GM19455 (cell line): ENCODE data around the gene NPAS2.
A peak's percentile ranks its signal among the peaks of the same experiment; 100 is the strongest.

Experiments used
- ATAC-seq: cut with Tn5 transposase; IDR thresholded peaks from one replicate; pipeline ENCODE4 v1.9.1; 2021; ENCODE audit not compliant: unreplicated experiment

Gene NPAS2

GRCh38 chr2:100983684-100984310 is 163.9 kb downstream of the NPAS2 start:
- ATAC-seq = no peak

- ATAC-seq = no peak
Observed at GRCh38 chr2:100984892-100985307, 165.0 kb downstream of the NPAS2 start.

DNA sequence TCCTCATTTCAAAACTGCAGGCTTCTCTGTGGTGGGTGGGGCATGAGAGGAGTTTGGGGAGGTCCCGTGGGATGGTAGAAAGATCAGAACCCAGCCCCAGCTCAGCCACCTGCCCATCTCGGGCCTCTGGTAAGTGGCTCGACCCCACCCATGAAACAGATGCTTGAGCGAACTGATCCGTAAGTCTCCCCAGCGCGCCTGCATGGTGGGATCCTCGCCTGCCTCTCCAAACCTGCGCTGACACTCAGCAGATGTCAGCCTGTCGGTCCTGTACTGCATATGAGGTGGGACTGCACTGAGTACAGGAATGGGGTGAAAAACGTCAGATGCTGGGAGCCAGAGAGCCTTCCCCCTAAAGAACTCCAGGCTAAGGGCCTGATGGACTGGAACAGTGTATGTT is 166.2 kb downstream of the NPAS2 start:
- no peak for ATAC-seq

GRCh38 chr2:100987536-100987935 is 167.6 kb downstream of the NPAS2 start:
- ATAC-seq = no peak

DNA sequence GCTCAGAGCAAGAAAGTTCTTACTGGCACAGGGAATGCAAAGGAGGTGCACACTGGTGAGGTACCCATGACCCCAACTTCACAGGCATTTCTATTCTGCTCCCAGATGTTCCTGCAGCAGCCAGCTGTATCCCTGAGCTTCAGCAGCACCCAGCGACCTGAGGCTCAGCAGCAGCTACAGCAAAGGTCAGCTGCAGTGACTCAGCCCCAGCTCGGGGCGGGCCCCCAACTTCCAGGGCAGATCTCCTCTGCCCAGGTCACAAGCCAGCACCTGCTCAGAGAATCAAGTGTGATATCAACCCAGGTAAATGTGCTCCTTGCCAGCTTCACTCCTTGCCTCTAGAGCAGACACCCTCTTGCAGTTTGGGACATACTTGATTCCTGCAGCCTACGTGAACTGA is 168.0 kb downstream of the NPAS2 start:
- no peak for ATAC-seq

GRCh38 chr2:100988630-100989417 is 168.9 kb downstream of the NPAS2 start:
- no peak for ATAC-seq

- ATAC-seq = no peak
Observed at GRCh38 chr2:100989666-100990065, 169.7 kb downstream of the NPAS2 start.

GRCh38 chr2:100990166-100990565 is 170.2 kb downstream of the NPAS2 start:
- no peak for ATAC-seq

DNA sequence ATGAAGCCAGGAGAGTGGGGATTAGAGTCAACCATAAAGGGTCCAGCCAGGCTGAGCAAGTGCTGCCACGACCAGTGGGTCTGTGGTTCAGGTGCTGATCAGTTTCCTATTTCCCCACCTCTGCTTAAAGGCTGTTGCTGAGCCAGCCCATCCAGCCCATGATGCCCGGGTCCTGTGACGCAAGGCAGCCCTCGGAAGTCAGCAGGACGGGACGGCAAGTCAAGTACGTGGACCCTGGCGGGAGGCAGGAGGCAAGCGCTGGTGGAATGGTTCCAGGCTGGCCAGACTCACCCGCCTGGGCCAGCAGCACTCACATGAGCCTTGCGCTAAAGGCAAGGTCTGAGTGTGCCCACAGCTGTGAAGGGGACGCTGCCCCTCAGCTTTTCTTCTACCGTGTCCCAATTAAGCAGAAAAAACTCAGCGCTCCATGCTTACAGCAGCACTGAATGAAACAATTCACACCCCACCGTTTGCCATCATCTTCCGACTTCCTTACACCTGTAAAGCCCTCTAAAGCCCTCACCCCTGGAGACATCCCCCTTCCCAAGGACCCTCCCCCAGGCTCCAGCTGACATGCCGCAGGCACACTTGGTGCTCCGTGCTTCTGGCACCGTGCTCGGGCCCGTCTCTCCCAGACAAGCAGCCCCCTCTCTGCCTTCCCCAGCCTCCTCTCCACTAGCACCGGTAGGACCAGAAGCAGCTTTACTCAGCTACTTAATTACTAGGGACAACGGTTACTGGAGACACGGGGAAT is 170.9 kb downstream of the NPAS2 start:
- no peak for ATAC-seq

DNA sequence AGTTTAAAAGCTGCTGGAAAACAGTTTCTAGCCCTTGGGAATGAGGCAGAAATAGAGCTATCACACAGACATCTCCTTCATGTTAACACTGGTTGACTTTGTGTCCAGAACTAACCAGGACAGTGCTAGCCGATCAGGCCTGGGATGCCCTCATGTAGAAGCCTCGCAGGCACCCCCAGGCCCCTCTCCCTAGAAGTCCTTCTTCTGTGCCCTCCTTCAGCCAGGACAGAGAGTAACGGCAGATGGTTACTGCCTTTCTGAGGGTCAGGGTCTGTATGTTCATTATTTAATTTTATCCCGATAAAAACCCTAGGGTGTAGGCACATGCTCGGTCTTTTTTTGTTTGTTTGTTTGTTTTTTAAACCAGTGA is 171.4 kb downstream of the NPAS2 start:
- no peak for ATAC-seq

DNA sequence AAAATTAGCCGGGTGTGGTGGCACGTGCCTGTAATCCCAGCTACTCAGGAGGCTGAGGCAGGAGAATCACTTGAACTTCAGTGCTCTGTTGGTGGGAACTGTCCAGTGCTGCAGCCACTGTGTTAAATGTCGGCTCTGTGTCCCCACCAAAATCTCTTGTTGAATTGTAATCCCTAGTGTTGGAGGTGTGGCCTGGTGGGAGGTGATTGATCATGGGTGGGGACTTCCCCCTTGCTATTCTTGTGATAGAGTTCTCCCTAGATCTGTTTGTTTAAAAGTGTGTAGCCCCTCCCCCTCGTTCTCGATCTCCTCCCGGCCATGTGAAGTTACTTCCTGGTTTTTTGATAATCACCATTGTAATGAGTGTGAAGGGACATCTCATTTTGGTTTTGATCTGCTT is 172.3 kb downstream of the NPAS2 start:
- no peak for ATAC-seq

- ATAC-seq = no peak
Observed at GRCh38 chr2:100993294-100993693, 173.4 kb downstream of the NPAS2 start.

DNA sequence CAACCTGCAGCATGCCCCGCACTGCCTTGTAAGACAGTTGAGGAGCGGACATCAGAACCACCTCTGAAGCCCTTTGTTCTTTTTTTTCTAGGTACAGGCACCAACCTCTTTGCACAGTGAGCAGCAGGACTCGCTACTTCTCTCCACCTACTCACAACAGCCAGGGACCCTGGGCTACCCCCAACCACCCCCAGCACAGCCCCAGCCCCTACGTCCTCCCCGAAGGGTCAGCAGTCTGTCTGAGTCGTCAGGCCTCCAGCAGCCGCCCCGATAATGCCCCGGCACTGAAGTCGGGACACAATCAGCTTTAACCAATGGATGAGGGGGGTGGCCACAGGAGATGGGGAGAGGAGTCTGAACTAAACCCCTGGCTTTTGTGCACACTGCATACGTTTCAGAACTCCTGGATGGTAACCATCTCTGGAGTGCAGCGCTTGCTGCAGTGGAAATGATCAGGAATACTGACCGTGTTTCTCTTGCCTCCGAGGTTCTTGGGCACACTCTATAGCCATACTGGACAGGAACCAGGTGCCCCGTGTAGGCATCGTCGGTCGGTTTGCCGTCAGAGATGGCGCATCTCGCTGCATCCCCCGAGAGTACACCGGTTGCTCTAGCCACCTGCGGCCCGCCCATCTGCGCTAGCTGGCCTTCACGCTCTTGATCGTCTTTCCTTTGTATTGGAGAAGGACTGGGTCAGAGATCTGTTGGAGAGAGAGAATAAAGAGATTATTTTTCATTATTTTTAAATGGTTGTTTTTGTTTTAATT is 175.6 kb downstream of the NPAS2 start:
- ATAC-seq = no peak

- no peak for ATAC-seq
Observed at GRCh38 chr2:100997509-100998234, 177.7 kb downstream of the NPAS2 start.

GRCh38 chr2:100998235-100998573 is 178.3 kb downstream of the NPAS2 start:
- no peak for ATAC-seq

DNA sequence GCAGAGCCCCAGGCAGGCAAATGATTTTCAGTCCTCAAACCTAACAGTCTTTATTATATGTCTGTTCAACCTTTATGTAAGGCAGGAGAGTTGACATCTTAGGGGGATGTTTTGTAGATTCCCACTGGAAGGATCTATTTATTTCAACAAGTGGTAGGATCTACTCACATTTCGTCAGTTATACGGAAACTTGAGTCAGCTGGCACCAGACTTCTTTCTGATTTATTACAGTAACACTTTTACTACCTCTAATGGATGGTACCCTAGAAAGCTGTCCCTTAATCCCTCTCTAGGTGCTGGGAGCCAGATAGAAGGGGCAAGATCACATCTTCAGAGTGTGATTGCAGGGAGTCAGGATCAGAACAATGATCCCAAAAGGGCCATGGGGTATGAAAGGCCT is 180.1 kb downstream of the NPAS2 start:
- ATAC-seq = no peak

GRCh38 chr2:101001691-101002561 is 182.0 kb downstream of the NPAS2 start, which contains the start of gene RPL31:
TSS of gene RPL31 (plus strand) at chr2:101002289. CDS start at chr2:101002702, 413 bp downstream.
- ATAC-seq = peak; percentile 95

- no peak for ATAC-seq
Observed at GRCh38 chr2:101002562-101003277, 182.8 kb downstream of the NPAS2 start.

DNA sequence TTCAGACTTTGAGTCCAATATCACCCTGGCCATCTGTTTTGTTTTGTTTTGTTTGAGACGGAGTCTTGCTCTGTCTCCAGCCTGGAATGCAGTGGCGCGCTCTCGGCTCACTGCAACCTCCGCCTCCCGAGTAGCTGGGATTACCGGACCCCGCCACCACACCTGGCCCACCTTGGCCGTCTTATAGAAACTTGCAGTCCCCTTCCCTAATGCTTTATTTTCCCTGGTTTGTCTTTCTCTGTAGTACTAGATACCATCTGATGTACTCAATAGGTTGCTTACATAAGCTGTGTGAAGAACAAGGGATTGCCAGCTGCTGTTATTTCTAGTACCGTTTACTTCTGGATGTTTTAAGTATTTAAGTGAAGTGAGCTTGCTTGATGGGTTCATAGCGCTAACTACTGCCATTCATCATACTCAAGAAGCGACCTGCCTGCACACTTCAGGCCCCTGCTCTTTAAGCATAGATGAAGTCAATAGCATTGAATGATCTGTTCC is 183.4 kb downstream of the NPAS2 start:
- no peak for ATAC-seq
